H1 (cell line): ENCODE data around the gene GPN2. TPM values are rescaled to one million over a fixed set of nuclear protein-coding genes. Genes with fewer than 3 reads are reported as not detected.
A peak's percentile ranks its signal among the peaks of the same experiment; 100 is the strongest.

ENCODE experiments used
- CTCF ChIA-PET: fragments of 300-600 bp; sonication (Branson Sonifier 250); formaldehyde crosslinking; loops from one replicate; lab custom pipeline; 2021; ENCODE audit not compliant: partially characterized antibody; lab: Charles Lee
- POLR2A ChIA-PET: fragments of 300-600 bp; sonication (Branson Sonifier 250); formaldehyde crosslinking; loops from one replicate; lab custom pipeline; 2021; ENCODE audit warnings: inconsistent platforms; ENCODE audit not compliant: partially characterized antibody; lab: Charles Lee
- DNase-seq, 2 experiments: peaks; one replicate each; pipeline versions ENCODE4 v3.0.0 to v3.0.0-alpha.2; 2010 to 2022; ENCODE audit warnings: low spot score in 2 of 2, low read depth in 1 of 2, mixed read lengths in 1 of 2
- FAIRE-seq: peaks from 2 replicates; lab custom pipeline; 2011; peaks lifted over from hg19 to GRCh38; lab: Jason Lieb, UNC
- H2AFZ ChIP-seq: 2 replicates; pipeline ENCODE4 v1.8.1; 2012; ENCODE audit warnings: low read length, inconsistent platforms
- H2AK5ac ChIP-seq: 2 replicates; pipeline ENCODE4 v1.6.1; 2013; ENCODE audit warnings: low read depth, low read length
- H2BK120ac ChIP-seq: replicated peaks from 2 replicates; pipeline ENCODE3; 2013; ENCODE audit warnings: low read depth, low read length, inconsistent platforms
- H2BK12ac ChIP-seq: 2 replicates; pipeline ENCODE4 v1.6.1; 2013; ENCODE audit warnings: low read depth, low read length
- H2BK15ac ChIP-seq: 2 replicates; pipeline ENCODE4 v1.6.1; 2013; ENCODE audit warnings: low read length
- H2BK20ac ChIP-seq: 2 replicates; pipeline ENCODE4 v1.6.1; 2013; ENCODE audit warnings: low read length
- H2BK5ac ChIP-seq: 2 replicates; pipeline ENCODE4 v1.6.1; 2013; ENCODE audit warnings: low read depth, low read length
- H3K14ac ChIP-seq: 2 replicates; pipeline ENCODE4 v1.6.1; 2013; ENCODE audit warnings: inconsistent platforms; ENCODE audit not compliant: insufficient read length
- H3K18ac ChIP-seq: 2 replicates; pipeline ENCODE4 v1.6.1; 2013; ENCODE audit warnings: low read length; ENCODE audit errors: extremely low read depth
- H3K23ac ChIP-seq: 2 replicates; pipeline ENCODE4 v1.6.1; 2013; ENCODE audit warnings: inconsistent platforms; ENCODE audit not compliant: insufficient read length
- H3K23me2 ChIP-seq: 2 replicates; pipeline ENCODE4 v1.6.1; 2013; ENCODE audit warnings: low read depth, low read length
- H3K27ac ChIP-seq: 2 replicates; pipeline ENCODE4 v1.6.1; 2011; ENCODE audit warnings: low read depth, low read length, inconsistent platforms
- H3K27me3 ChIP-seq, 4 experiments: replicated peaks in 1 of 4; 1 replicate in 1 of 4; 2 replicates in 3 of 4; pipeline versions ENCODE4 v1.6.1 to v1.8.1; 2011 to 2013; ENCODE audit warnings: low read length in 3 of 4, mild to moderate bottlenecking in 3 of 4, inconsistent platforms in 2 of 4, mixed read lengths in 2 of 4, moderate library complexity in 1 of 4; ENCODE audit not compliant: control insufficient read depth in 3 of 4, insufficient read depth in 3 of 4; ENCODE audit errors: extremely low read depth in 1 of 4
- H3K36me3 ChIP-seq, 4 experiments: 2 replicates each; pipeline versions ENCODE4 v1.6.1 to v1.8.1; 2011 to 2013; ENCODE audit warnings: mild to moderate bottlenecking in 4 of 4, low read length in 3 of 4, moderate library complexity in 2 of 4, control low read depth in 1 of 4, inconsistent platforms in 1 of 4; ENCODE audit not compliant: insufficient read depth in 4 of 4, control insufficient read depth in 2 of 4
- H3K4ac ChIP-seq: replicated peaks from 2 replicates; pipeline ENCODE3; 2013; ENCODE audit warnings: low read length, low read depth, mixed read lengths, inconsistent platforms; ENCODE audit not compliant: insufficient read length
- H3K4me1 ChIP-seq, 4 experiments: replicated peaks in 1 of 4; 1 replicate in 1 of 4; 2 replicates in 3 of 4; pipeline versions ENCODE4 v1.6.1 to v1.8.1; 2011 to 2013; ENCODE audit warnings: low read length in 3 of 4, inconsistent platforms in 2 of 4, mixed read lengths in 1 of 4; ENCODE audit not compliant: insufficient read depth in 4 of 4, control insufficient read depth in 3 of 4
- H3K4me2 ChIP-seq, 2 experiments: 2 replicates each; pipeline versions ENCODE4 v1.6.1 to v1.8.1; 2011 to 2013; ENCODE audit warnings: low read depth in 2 of 2, low read length in 2 of 2, control low read depth in 1 of 2, inconsistent platforms in 1 of 2, mild to moderate bottlenecking in 1 of 2; ENCODE audit not compliant: insufficient read depth in 1 of 2
- H3K4me3 ChIP-seq, 4 experiments: fragments of 200-600, 300-600 bp in 1 of 4; sonication (generic), shearing (Covaris generic), sonication (Bioruptor Twin) in 1 of 4; 2 replicates each; pipeline versions ENCODE4 v1.5.1 to v1.8.1; 2011 to 2016; ENCODE audit warnings: low read length in 4 of 4, low read depth in 3 of 4, control low read depth in 2 of 4, inconsistent platforms in 2 of 4, mild to moderate bottlenecking in 2 of 4, mixed read lengths in 1 of 4, moderate library complexity in 1 of 4; ENCODE audit not compliant: insufficient read depth in 2 of 4; ENCODE audit errors: extremely low read depth in 1 of 4
- H3K56ac ChIP-seq: replicated peaks from 2 replicates; pipeline ENCODE3; 2013; ENCODE audit warnings: low read depth, mild to moderate bottlenecking, mixed read lengths, low read length, inconsistent platforms; ENCODE audit not compliant: insufficient read length
- H3K79me1 ChIP-seq: 2 replicates; pipeline ENCODE4 v1.6.1; 2013; ENCODE audit warnings: low read depth, low read length, control low read depth
- H3K79me2 ChIP-seq, 2 experiments: 2 replicates each; pipeline versions ENCODE4 v1.6.1 to v1.8.1; 2012 to 2013; ENCODE audit warnings: low read length in 2 of 2, mild to moderate bottlenecking in 2 of 2, inconsistent platforms in 1 of 2; ENCODE audit not compliant: insufficient read depth in 2 of 2, control insufficient read depth in 1 of 2
- H3K9ac ChIP-seq, 4 experiments: replicated peaks in 1 of 4; 1 replicate in 1 of 4; 2 replicates in 3 of 4; pipeline versions ENCODE4 v1.6.1 to v1.8.1; 2011 to 2013; ENCODE audit warnings: low read depth in 3 of 4, low read length in 3 of 4, control low read depth in 2 of 4, mild to moderate bottlenecking in 2 of 4, moderate library complexity in 2 of 4, inconsistent platforms in 1 of 4; ENCODE audit errors: extremely low read depth in 1 of 4
- H3K9me3 ChIP-seq, 2 experiments: 2 replicates each; pipeline versions ENCODE4 v1.6.1 to v1.8.1; 2012 to 2013; ENCODE audit warnings: mild to moderate bottlenecking in 2 of 2, moderate library complexity in 2 of 2, control low read depth in 1 of 2, inconsistent platforms in 1 of 2, low read depth in 1 of 2, low read length in 1 of 2, mixed read lengths in 1 of 2; ENCODE audit not compliant: insufficient read depth in 2 of 2
- H4K20me1 ChIP-seq, 2 experiments: replicated peaks in 1 of 2; 2 replicates each; pipeline versions ENCODE3 to v1.8.1; 2011 to 2013; ENCODE audit warnings: inconsistent platforms in 2 of 2, low read length in 2 of 2, mild to moderate bottlenecking in 1 of 2; ENCODE audit not compliant: insufficient read depth in 2 of 2, control insufficient read depth in 1 of 2
- H4K5ac ChIP-seq: 2 replicates; pipeline ENCODE4 v1.6.1; 2013; ENCODE audit warnings: low read length, low read depth, mixed read lengths, inconsistent platforms; ENCODE audit not compliant: insufficient read length
- H4K8ac ChIP-seq: 2 replicates; pipeline ENCODE4 v1.8.0; 2013; ENCODE audit warnings: mild to moderate bottlenecking, moderate library complexity, low read length, inconsistent platforms; ENCODE audit not compliant: insufficient read depth; ENCODE audit errors: extremely low read depth
- H4K91ac ChIP-seq: replicated peaks from 2 replicates; pipeline ENCODE3; 2013; ENCODE audit warnings: low read length, mixed read lengths, inconsistent platforms; ENCODE audit not compliant: insufficient read length
- ASH2L ChIP-seq: fragments of 200-600, 300-600 bp; sonication (generic); IDR thresholded peaks from one replicate; pipeline ENCODE4 v1.7.1; 2017; ENCODE audit warnings: low read length
- ATF3 ChIP-seq: IDR thresholded peaks from 2 replicates; pipeline ENCODE4 v1.6.1; 2011; ENCODE audit warnings: low read depth, mild to moderate bottlenecking, low read length; ENCODE audit not compliant: insufficient read depth
- CTCF ChIP-seq, 3 experiments: IDR thresholded peaks; 1 replicate in 2 of 3; 2 replicates in 1 of 3; pipeline versions ENCODE4 v1.5.1 to v1.6.1; 2011; ENCODE audit warnings: low read length in 3 of 3, mild to moderate bottlenecking in 3 of 3, inconsistent platforms in 2 of 3, low read depth in 1 of 3, moderate library complexity in 1 of 3; ENCODE audit not compliant: insufficient read depth in 1 of 3; ENCODE audit errors: control extremely low read depth in 1 of 3
- KDM5A ChIP-seq: fragments of 200-600 bp; IDR thresholded peaks from 2 replicates; pipeline ENCODE4 v1.7.1; 2012; ENCODE audit warnings: mild to moderate bottlenecking, low read length, inconsistent platforms, mixed read lengths
- TAF1 ChIP-seq: IDR thresholded peaks from 2 replicates; pipeline ENCODE4 v1.6.1; 2011; ENCODE audit warnings: mild to moderate bottlenecking, low read depth, low read length
- WGBS, 2 experiments: shearing (Covaris generic) in 1 of 2; methylation state at CpG; one replicate each; pipeline versions ENCODE4 v1.1.6 to v1.1.7; 2013 to 2015; ENCODE audit warnings: low lambda C conversion rate in 2 of 2, mixed read lengths in 2 of 2, inconsistent platforms in 1 of 2, low coverage in 1 of 2, missing lambda C conversion rate in 1 of 2; ENCODE audit not compliant: insufficient replicate concordance in 2 of 2, insufficient coverage in 1 of 2, insufficient read length in 1 of 2; ENCODE audit errors: extremely low coverage in 1 of 2, missing lambda C conversion rate in 1 of 2; 5-methylcytosine and 5-hydroxymethylcytosine counted together
- polyA plus RNA-seq, 7 experiments: library from polyadenylated mRNA; depleted of rRNA in 3 of 7; stranded (reverse) in 5 of 7; unstranded in 2 of 7; fragments of >200 nt in 5 of 7; fragments of 200-250 nt in 2 of 7; gene quantifications; 1 replicate in 5 of 7; 2 replicates in 1 of 7; 4 replicates in 1 of 7; pipeline versions ENCODE4 v1.2.1 to v1.2.3, GENCODE V29; 2011 to 2013; ENCODE audit warnings: missing spikeins in 2 of 7, mixed read lengths in 2 of 7
- total RNA-seq: library from RNA; stranded (reverse); fragmentation: NEBNext Ultra II Directional; extraction: Animal tissue kit (Norgen Biotek cat#: 25700); gene quantifications from 2 replicates; pipeline ENCODE4 v1.2.1, GENCODE V29; 2021

The GPN2 gene
- total and polyA plus RNA-seq, 2 of the 8 experiments (the other 6 are each of a cell fraction or from before 2014, with no cell fraction given): 27.3 to 36.8 TPM

GRCh38 chr1:26856604-26857469 lies 33.2 kb downstream of the GPN2 start:
- Histone ChIP-seq H2BK15ac (no peak overlapping the region), H3K4ac (no peak overlapping the region), H3K36me3 (peaks cover 0 to 7% (median 2%) of the 10 kb centered on the region in 4 experiments; a peak in 5 of 8 replicates), H2AK5ac (no peak overlapping the region), H3K14ac (no peak overlapping the region), H4K91ac (no peak overlapping the region), H4K5ac (no peak overlapping the region), H3K18ac (no peak overlapping the region), H2BK120ac (no peak overlapping the region), H3K4me1 (peaks cover 0 to 10% (median 6%) of the 10 kb centered on the region in 4 experiments; a peak in 6 of 7 replicates), H3K27ac (no peak overlapping the region), H3K23me2 (no peaks in the 10 kb centered on the region), H3K79me1 (no peaks in the 10 kb centered on the region), H3K4me3 (no peak overlapping the region), H3K9me3 (no peaks in the 10 kb centered on the region)
- 90% methylated on average over 21 of the region's 21 CpGs; no CpG with 5 or more reads in 1 of the 2 experiments for WGBS, 2 experiments
- TF ChIP-seq CTCF (IDR thresholded peaks at IDR 0.05; ENCODE audit: control extremely low read depth in 1 of 3, insufficient read depth in 1 of 3, low read depth in 1 of 3, low read length in 3 of 3) (peak in 1 of 3 experiments; percentile 0; a peak in 1 of 4 replicates), ATF3 (no peak), TAF1 (no peak), KDM5A (no peak), ASH2L (no peak)
- TF ChIP-seq, all 59 proteins: peak for 1
- H3K23ac ChIP-seq: no peak overlapping the region
- no peak overlapping the region for H2BK5ac ChIP-seq
- ChIA-PET POLR2A (interaction anchor here (0.7 to 2.8 kb wide), 9 partner anchors 9 to 385 kb away, joined by 3 to 8 read pairs (median 5); partner anchors contain the start of genes GPN2 and HMGN2), CTCF (interaction anchor here (0.5 to 22.8 kb wide), 11 partner anchors 23 to 1118 kb away, joined by 3 to 547 read pairs (median 7); partner anchors contain the start of gene GPN2)
- H3K27me3 ChIP-seq: no peaks in the 10 kb centered on the region; a peak in 1 of 7 replicates
- no peak overlapping the region for H3K4me2 ChIP-seq
- DNase-seq (no peak), FAIRE-seq (no peak)
- no peak overlapping the region; a peak in 1 of 7 replicates for H3K9ac ChIP-seq
- H3K79me2 ChIP-seq: no peaks in the 10 kb centered on the region
- H4K20me1 ChIP-seq: peaks cover 0 to 5% of the 10 kb centered on the region in 2 experiments
- no peak overlapping the region for H2BK20ac ChIP-seq
- no peak overlapping the region for H2BK12ac ChIP-seq
- H2AFZ ChIP-seq: no peak overlapping the region
- no peak overlapping the region for H3K56ac ChIP-seq
- H4K8ac ChIP-seq: peak overlapping the region; percentile 3
